IMR-90 (cell line): ENCODE results near the gene DNASE2B. TPM values are rescaled to one million over a fixed set of nuclear protein-coding genes. Genes with fewer than 3 reads are reported as not detected.

ENCODE experiments used
- ATAC-seq: fragments of 200-7000 bp; cut with Tn5 transposase; 2 replicates; pipeline ENCODE4 v1.9.1; 2020; ENCODE audit warnings: low read depth, mild to moderate bottlenecking, moderate library complexity
- BruUV-seq: library from RNA; stranded (reverse); fragments of 400-500 nt; replicated peaks from 2 replicates; lab custom pipeline; 2021; lab: Mats Ljungman, UMichigan
- CTCF ChIA-PET: fragments of 300-600 bp; formaldehyde crosslinking; extraction: SDS; loops from one replicate; lab custom pipeline; 2021; ENCODE audit warnings: antibody characterized with exemption; lab: Yijun Ruan, JAX
- POLR2A ChIA-PET: fragments of 300-600 bp; sonication (Branson Sonifier 250); formaldehyde crosslinking; loops from one replicate; lab custom pipeline; 2022; ENCODE audit warnings: antibody characterized with exemption; ENCODE audit not compliant: unreplicated experiment; lab: Charles Lee
- DNase-seq: peaks from one replicate; pipeline ENCODE4 v3.0.0; 2013
- H2AFZ ChIP-seq: replicated peaks from 2 replicates; pipeline ENCODE3; 2013; ENCODE audit warnings: low read length, mild to moderate bottlenecking; ENCODE audit not compliant: poor library complexity
- H2AK5ac ChIP-seq: 2 replicates; pipeline ENCODE4 v1.6.1; 2013; ENCODE audit warnings: low read depth, low read length, inconsistent platforms
- H2AK9ac ChIP-seq: replicated peaks from 2 replicates; pipeline ENCODE3; 2013; ENCODE audit warnings: mild to moderate bottlenecking, low read depth, low read length, moderate library complexity; ENCODE audit not compliant: poor library complexity
- H2BK120ac ChIP-seq: 2 replicates; pipeline ENCODE4 v1.6.1; 2013; ENCODE audit warnings: low read depth, low read length, inconsistent platforms
- H2BK15ac ChIP-seq: 3 replicates; pipeline ENCODE4 v1.6.1; 2013; ENCODE audit warnings: low read depth, low read length, inconsistent platforms
- H2BK20ac ChIP-seq: 2 replicates; pipeline ENCODE4 v1.6.1; 2013; ENCODE audit warnings: low read depth, mild to moderate bottlenecking, inconsistent platforms, low read length, moderate library complexity
- H2BK5ac ChIP-seq: 2 replicates; pipeline ENCODE4 v1.6.1; 2013; ENCODE audit warnings: mild to moderate bottlenecking, low read depth, low read length, inconsistent platforms; ENCODE audit not compliant: poor library complexity, severe bottlenecking
- H3K14ac ChIP-seq: replicated peaks from 2 replicates; pipeline ENCODE4 v1.6.1; 2013; ENCODE audit warnings: low read depth, low read length, inconsistent platforms
- H3K18ac ChIP-seq: 2 replicates; pipeline ENCODE4 v1.6.1; 2013; ENCODE audit warnings: low read depth, low read length, control low read depth
- H3K23ac ChIP-seq: 2 replicates; pipeline ENCODE4 v1.6.1; 2013; ENCODE audit warnings: low read depth, low read length, inconsistent platforms
- H3K27ac ChIP-seq: 2 replicates; pipeline ENCODE4 v1.5.1; 2013; ENCODE audit warnings: mild to moderate bottlenecking, control low read depth, low read length; ENCODE audit not compliant: insufficient read depth
- H3K27me3 ChIP-seq: 2 replicates; pipeline ENCODE4 v1.6.1; 2013; ENCODE audit warnings: low read length; ENCODE audit not compliant: control insufficient read depth, insufficient read depth
- H3K36me3 ChIP-seq: 2 replicates; pipeline ENCODE4 v1.6.1; 2013; ENCODE audit warnings: low read length, mixed read lengths; ENCODE audit not compliant: control insufficient read depth, insufficient read depth
- H3K4ac ChIP-seq: 2 replicates; pipeline ENCODE4 v1.6.1; 2013; ENCODE audit warnings: low read depth, low read length, inconsistent platforms
- H3K4me1 ChIP-seq: 2 replicates; pipeline ENCODE4 v1.6.1; 2013; ENCODE audit warnings: low read length, mixed read lengths; ENCODE audit not compliant: control insufficient read depth, insufficient read depth
- H3K4me2 ChIP-seq: 2 replicates; pipeline ENCODE4 v1.6.1; 2013; ENCODE audit warnings: low read depth, mild to moderate bottlenecking, control low read depth, low read length, moderate library complexity
- H3K4me3 ChIP-seq: 2 replicates; pipeline ENCODE4 v1.5.1; 2013; ENCODE audit warnings: low read depth, mild to moderate bottlenecking, control low read depth, low read length, moderate library complexity; ENCODE audit not compliant: insufficient read depth
- H3K56ac ChIP-seq: 2 replicates; pipeline ENCODE4 v1.6.1; 2013; ENCODE audit warnings: low read length, inconsistent platforms; ENCODE audit not compliant: insufficient read depth; ENCODE audit errors: extremely low read depth
- H3K79me1 ChIP-seq, 2 experiments: 2 replicates each; pipeline ENCODE4 v1.6.1; 2013; ENCODE audit warnings: low read length in 2 of 2, inconsistent platforms in 1 of 2, low read depth in 1 of 2
- H3K9ac ChIP-seq: 2 replicates; pipeline ENCODE4 v1.6.1; 2013; ENCODE audit warnings: low read depth, low read length, control low read depth
- H3K9me1 ChIP-seq: 2 replicates; pipeline ENCODE4 v1.6.1; 2013; ENCODE audit warnings: low read length, inconsistent platforms; ENCODE audit not compliant: insufficient read depth
- H3K9me3 ChIP-seq: 2 replicates; pipeline ENCODE4 v1.6.1; 2013; ENCODE audit warnings: low read length; ENCODE audit not compliant: control insufficient read depth, insufficient read depth
- H4K20me1 ChIP-seq: 2 replicates; pipeline ENCODE4 v1.6.1; 2013; ENCODE audit warnings: low read length, inconsistent platforms; ENCODE audit not compliant: insufficient read depth
- H4K5ac ChIP-seq: 2 replicates; pipeline ENCODE4 v1.6.1; 2013; ENCODE audit warnings: mild to moderate bottlenecking, low read depth, low read length, control low read depth
- H4K8ac ChIP-seq, 2 experiments: 2 replicates each; pipeline ENCODE4 v1.6.1; 2013; ENCODE audit warnings: low read depth in 2 of 2, low read length in 2 of 2, control low read depth in 1 of 2, inconsistent platforms in 1 of 2
- H4K91ac ChIP-seq: 2 replicates; pipeline ENCODE4 v1.6.1; 2013; ENCODE audit warnings: low read depth, low read length, inconsistent platforms; ENCODE audit not compliant: insufficient read depth
- BHLHE40 ChIP-seq: fragments of 150-350 bp; IDR thresholded peaks from 2 replicates; pipeline ENCODE4 v1.6.1; 2016; ENCODE audit warnings: mild to moderate bottlenecking, low read depth, low read length
- CEBPB ChIP-seq: IDR thresholded peaks from 2 replicates; pipeline ENCODE4 v1.6.1; 2012; ENCODE audit warnings: low read depth, low read length, improper control_type of control experiment
- CHD1 ChIP-seq: IDR thresholded peaks from 2 replicates; pipeline ENCODE4 v1.6.1; 2012; ENCODE audit warnings: low read depth, low read length, improper control_type of control experiment
- FOS ChIP-seq: fragments of 150-350 bp; IDR thresholded peaks from 2 replicates; pipeline ENCODE4 v1.6.1; 2016; ENCODE audit warnings: low read depth, low read length
- MAFK ChIP-seq: IDR thresholded peaks from 2 replicates; pipeline ENCODE4 v1.6.1; 2012; ENCODE audit warnings: low read depth, low read length, improper control_type of control experiment
- MXI1 ChIP-seq: IDR thresholded peaks from 2 replicates; pipeline ENCODE4 v1.6.1; 2012; ENCODE audit warnings: low read depth, mild to moderate bottlenecking, low read length, moderate library complexity, borderline replicate concordance
- POLR2A ChIP-seq: IDR thresholded peaks from 2 replicates; pipeline ENCODE4 v1.6.1; 2012; ENCODE audit warnings: mild to moderate bottlenecking, low read depth, low read length
- RCOR1 ChIP-seq: IDR thresholded peaks from 2 replicates; pipeline ENCODE4 v1.6.1; 2012; ENCODE audit warnings: mild to moderate bottlenecking, low read length, improper control_type of control experiment; ENCODE audit not compliant: insufficient replicate concordance
- RFX5 ChIP-seq: IDR thresholded peaks from 2 replicates; pipeline ENCODE4 v1.8.0; 2012; ENCODE audit warnings: low read depth, mild to moderate bottlenecking, low read length, moderate library complexity
- SMC3 ChIP-seq: fragments of 150-350 bp; IDR thresholded peaks from 2 replicates; pipeline ENCODE4 v1.6.1; 2016; ENCODE audit warnings: low read depth, mild to moderate bottlenecking, antibody characterized with exemption, low read length, moderate library complexity
- WGBS, 2 experiments: methylation state at CpG; one replicate each; pipeline versions ENCODE4 v1.1.5 to v1.1.7; 2013; ENCODE audit warnings: missing lambda C conversion rate in 2 of 2; ENCODE audit not compliant: insufficient read length in 1 of 2; ENCODE audit errors: extremely low coverage in 2 of 2; 5-methylcytosine and 5-hydroxymethylcytosine counted together
- dilution Hi-C: fragments of 300-500 bp; cut with HindIII; formaldehyde crosslinking; loops from one replicate; pipeline ENCODE4 v1.14.3; 2018; ENCODE audit warnings: low sequenced_read_pairs; ENCODE audit not compliant: unreplicated experiment
- in situ Hi-C: fragments of 300-500 bp; cut with MboI; formaldehyde crosslinking; loops from 3 replicates; pipeline ENCODE4 v1.14.3; 2019; ENCODE audit warnings: low sequenced_read_pairs, inconsistent platforms, mixed read lengths
- intact Hi-C: fragments of 100-400 bp; cut with micrococcal nuclease; formaldehyde crosslinking; loops from 2 replicates; pipeline ENCODE4 v1.10.0; 2022
- polyA plus RNA-seq, 3 experiments: library from polyadenylated mRNA; depleted of rRNA; stranded (reverse); fragments of >200 nt; gene quantifications; 2 replicates each; pipeline ENCODE4 v1.2.3, GENCODE V29; 2012; ENCODE audit warnings: low replicate concordance in 1 of 3
- total RNA-seq: library from RNA; depleted of rRNA; stranded (reverse); fragments of >200 nt; gene quantifications from 2 replicates; pipeline ENCODE4 v1.2.3, GENCODE V29; 2012
- TF ChIP-seq, protein P1 (sequence below): fragments of 150-350 bp; IDR thresholded peaks from 2 replicates; pipeline ENCODE4 v1.6.1; 2017; ENCODE audit warnings: mild to moderate bottlenecking, antibody characterized with exemption, low read length, low read depth
- TF ChIP-seq, protein P2 (sequence below): conservative IDR thresholded peaks from 2 replicates; pipeline ENCODE4 v1.5.1; 2012; ENCODE audit warnings: mild to moderate bottlenecking, low read depth, low read length, improper control_type of control experiment

Gene DNASE2B
- total and polyA plus RNA-seq, 2 of the 4 experiments (the other 2 are of a cell fraction), result not detected

- Histone ChIP-seq H2AK5ac (no peak overlapping the region), H3K27me3 (no peaks in the 10 kb centered on the region), H4K20me1 (no peaks in the 10 kb centered on the region), H2BK15ac (no peak overlapping the region), H3K4me2 (no peak overlapping the region), H2AK9ac (no peak overlapping the region), H4K91ac (no peak overlapping the region), H3K27ac (no peak overlapping the region), H3K79me1 (no peaks in the 10 kb centered on the region), H4K8ac (no peak overlapping the region), H3K36me3 (no peaks in the 10 kb centered on the region), H3K4me3 (no peak overlapping the region), H2BK120ac (no peak overlapping the region), H3K56ac (no peak overlapping the region), H3K23ac (no peak overlapping the region), H3K4ac (no peak overlapping the region), H2BK5ac (no peak overlapping the region), H3K9me3 (no peaks in the 10 kb centered on the region), H2BK20ac (no peak overlapping the region), H3K14ac (no peak overlapping the region), H2AFZ (no peak overlapping the region), H4K5ac (no peak overlapping the region), H3K18ac (no peak overlapping the region), H3K9me1 (no peaks in the 10 kb centered on the region), H3K4me1 (no peaks in the 10 kb centered on the region), H3K9ac (no peak overlapping the region)
- in situ Hi-C loops (no loop called here), dilution Hi-C loops (no loop called here), intact Hi-C loops (no loop called here)
- 100% methylated on average over 1 of the region's 3 CpGs; no CpG with 5 or more reads in 1 of the 2 experiments for WGBS, 2 experiments
- TF ChIP-seq RFX5 (no peak), MAFK (no peak), CHD1 (no peak), BHLHE40 (no peak), MXI1 (no peak), CEBPB (no peak), SMC3 (no peak), RCOR1 (no peak), POLR2A (no peak), FOS (no peak)
- TF ChIP-seq, protein P1, sequence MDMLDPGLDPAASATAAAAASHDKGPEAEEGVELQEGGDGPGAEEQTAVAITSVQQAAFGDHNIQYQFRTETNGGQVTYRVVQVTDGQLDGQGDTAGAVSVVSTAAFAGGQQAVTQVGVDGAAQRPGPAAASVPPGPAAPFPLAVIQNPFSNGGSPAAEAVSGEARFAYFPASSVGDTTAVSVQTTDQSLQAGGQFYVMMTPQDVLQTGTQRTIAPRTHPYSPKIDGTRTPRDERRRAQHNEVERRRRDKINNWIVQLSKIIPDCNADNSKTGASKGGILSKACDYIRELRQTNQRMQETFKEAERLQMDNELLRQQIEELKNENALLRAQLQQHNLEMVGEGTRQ, result no peak
- TF ChIP-seq, protein P2, sequence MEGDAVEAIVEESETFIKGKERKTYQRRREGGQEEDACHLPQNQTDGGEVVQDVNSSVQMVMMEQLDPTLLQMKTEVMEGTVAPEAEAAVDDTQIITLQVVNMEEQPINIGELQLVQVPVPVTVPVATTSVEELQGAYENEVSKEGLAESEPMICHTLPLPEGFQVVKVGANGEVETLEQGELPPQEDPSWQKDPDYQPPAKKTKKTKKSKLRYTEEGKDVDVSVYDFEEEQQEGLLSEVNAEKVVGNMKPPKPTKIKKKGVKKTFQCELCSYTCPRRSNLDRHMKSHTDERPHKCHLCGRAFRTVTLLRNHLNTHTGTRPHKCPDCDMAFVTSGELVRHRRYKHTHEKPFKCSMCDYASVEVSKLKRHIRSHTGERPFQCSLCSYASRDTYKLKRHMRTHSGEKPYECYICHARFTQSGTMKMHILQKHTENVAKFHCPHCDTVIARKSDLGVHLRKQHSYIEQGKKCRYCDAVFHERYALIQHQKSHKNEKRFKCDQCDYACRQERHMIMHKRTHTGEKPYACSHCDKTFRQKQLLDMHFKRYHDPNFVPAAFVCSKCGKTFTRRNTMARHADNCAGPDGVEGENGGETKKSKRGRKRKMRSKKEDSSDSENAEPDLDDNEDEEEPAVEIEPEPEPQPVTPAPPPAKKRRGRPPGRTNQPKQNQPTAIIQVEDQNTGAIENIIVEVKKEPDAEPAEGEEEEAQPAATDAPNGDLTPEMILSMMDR, result no peak
- ChIA-PET CTCF (interaction anchor here (0.5 kb wide), 1 partner anchor 40 kb away, joined by 4 read pairs; no protein-coding TSS in a partner anchor), POLR2A (no interaction called here)
- ATAC-seq (no peak), DNase-seq (no peak)
- BruUV-seq, result no TSS peak
Measured at GRCh38 chr1:84401156-84401555, 2.9 kb downstream of the DNASE2B start.
